SH-SY5Y (cell line): Measurements from ENCODE around the gene MYRIP.

Source experiments
- GATA2 ChIP-seq: IDR thresholded peaks from 2 replicates; pipeline ENCODE4 v1.6.1; 2011; ENCODE audit warnings: mild to moderate bottlenecking, low read depth, low read length
- GATA3 ChIP-seq: IDR thresholded peaks from 2 replicates; pipeline ENCODE4 v1.6.1; 2011; ENCODE audit warnings: low read depth, mild to moderate bottlenecking, low read length, moderate library complexity

- TF ChIP-seq GATA3 (no peak), GATA2 (no peak)
These were observed 311.4 kb downstream of the MYRIP start for GRCh38 chr3:40120806-40121205.
